Transverse colon (tissue), 3 donors: ENCODE data around the gene RAI2.

Experiments used
- EP300 ChIP-seq: sonication (generic); formaldehyde crosslinking; IDR thresholded peaks from one replicate; pipeline ENCODE4 v1.6.1; 2017; ENCODE audit warnings: antibody characterized with exemption, low read depth
- POLR2AphosphoS5 ChIP-seq, 3 donors: sonication (generic); formaldehyde crosslinking; IDR thresholded peaks; one replicate each; pipeline ENCODE4 v1.6.1; 2016; ENCODE audit warnings: antibody characterized with exemption in 3 of 3

DNA sequence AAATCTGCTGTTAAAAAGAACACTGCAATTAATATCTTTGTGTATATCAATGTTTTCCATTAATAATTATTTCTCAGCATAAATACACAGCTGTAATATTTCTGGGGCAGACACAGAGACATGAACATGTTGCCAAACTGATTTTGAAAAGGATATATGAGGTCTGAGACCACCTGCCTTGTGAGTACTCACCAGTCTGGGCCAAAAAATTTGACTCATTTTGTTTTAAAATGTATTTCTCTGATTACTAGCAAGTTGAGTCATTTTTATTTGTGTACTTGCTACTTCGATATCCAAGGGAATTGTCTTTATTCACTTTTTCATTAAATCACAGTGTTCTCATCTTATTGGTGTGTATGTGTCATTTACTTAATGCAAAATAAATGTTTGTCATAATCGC is 8.5 kb upstream of the RAI2 start:
- TF ChIP-seq EP300, result no peak
- no peak for TF ChIP-seq POLR2AphosphoS5 (IDR thresholded peaks at IDR 0.05)
